GM19397 (cell line): ENCODE data around the gene STK36.
"Not testable (repeated sequence)": the region's sequence is repeated elsewhere in the genome, so short reads cannot be mapped to it uniquely, and the experiment has no call there.

Source experiments
- ATAC-seq: cut with Tn5 transposase; IDR thresholded peaks from one replicate; pipeline ENCODE4 v1.9.1; 2021; ENCODE audit warnings: mild to moderate bottlenecking, moderate library complexity; ENCODE audit not compliant: unreplicated experiment

Gene STK36

DNA sequence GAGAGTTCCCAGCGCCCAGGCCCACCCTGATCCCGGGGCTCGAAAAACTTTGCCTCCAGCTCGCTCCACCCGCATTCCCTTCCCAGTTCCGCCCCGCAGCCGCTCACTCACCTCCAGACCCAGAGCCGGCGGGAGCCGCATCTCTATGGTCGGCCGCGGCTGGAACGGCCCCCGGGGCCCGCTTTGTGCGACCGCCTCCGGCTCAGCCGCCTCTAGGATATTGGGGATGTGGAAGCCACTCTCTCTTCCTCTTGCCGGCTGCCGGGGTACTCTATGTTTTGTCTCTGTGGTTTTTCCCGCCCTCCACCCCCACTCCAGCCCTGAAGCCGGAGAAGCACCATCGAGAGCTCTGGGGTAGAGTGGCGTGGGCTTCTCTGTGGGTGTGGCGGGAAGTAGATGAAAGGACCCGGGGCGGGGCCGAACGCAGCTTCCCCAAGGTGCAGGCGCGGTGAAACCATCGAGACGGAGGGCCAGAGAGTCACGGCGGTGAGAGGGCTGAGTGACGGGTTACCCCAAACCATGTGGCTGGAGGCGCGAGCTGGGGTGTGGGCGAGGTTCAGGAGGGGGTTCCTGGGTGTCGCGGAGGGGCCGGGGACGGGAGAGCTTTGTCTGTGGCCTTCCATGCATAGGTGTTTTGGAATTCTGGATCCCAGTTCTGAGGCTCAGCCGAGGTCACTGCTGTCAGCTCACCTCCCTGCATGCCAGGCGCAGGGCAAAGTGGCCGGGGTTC is 12.5 kb upstream of the STK36 start, which contains the start of the genes BCS1L and ZNF142:
Gene BCS1L (plus strand): TSS at position 426 of the 730 bp plus-strand sequence. CDS start 1,305 bp downstream, outside the sequence.
Gene ZNF142 (minus strand): TSS at position 366 of the 730 bp plus-strand sequence. CDS start 3,194 bp downstream, outside the sequence.
- peak; percentile 91 for ATAC-seq

DNA sequence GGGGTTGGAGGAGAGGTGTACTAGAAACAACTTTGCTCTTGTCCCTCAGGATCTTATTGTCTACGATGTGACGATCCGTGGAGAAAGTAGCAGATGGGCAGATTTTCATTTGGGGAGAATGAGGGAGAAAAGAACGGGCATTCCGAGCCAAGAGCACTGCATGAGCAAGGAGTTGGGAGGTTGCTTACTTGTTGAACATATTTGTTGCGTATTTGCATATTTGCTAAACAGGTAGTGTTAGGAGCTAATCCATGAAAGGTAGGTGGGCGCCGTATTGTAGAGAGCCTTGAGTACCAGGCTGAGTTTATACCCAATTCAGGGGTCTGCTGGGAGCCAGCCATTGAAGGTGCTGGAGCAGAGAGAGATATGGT is 11.9 kb upstream of the STK36 start:
- ATAC-seq, result no peak

DNA sequence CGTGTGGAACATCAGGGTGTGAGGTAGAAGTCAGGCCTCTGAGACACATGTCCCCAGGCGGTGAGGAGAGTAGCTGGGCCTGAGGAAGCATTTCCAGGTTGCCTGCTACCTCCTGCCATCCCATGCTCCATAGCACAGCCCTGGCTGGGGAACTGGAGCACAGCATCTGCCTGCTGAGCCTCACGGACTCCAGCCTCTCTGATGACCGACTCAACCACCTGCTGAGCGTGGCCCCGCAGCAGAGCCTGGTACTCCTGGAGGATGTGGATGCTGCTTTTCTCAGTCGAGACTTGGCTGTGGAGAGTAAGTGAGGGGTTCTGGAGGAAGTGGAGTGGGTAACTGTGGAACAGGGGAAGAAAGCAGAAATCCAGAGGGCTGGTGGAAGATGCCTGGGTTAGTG is 9.5 kb upstream of the STK36 start:
- no peak for ATAC-seq

DNA sequence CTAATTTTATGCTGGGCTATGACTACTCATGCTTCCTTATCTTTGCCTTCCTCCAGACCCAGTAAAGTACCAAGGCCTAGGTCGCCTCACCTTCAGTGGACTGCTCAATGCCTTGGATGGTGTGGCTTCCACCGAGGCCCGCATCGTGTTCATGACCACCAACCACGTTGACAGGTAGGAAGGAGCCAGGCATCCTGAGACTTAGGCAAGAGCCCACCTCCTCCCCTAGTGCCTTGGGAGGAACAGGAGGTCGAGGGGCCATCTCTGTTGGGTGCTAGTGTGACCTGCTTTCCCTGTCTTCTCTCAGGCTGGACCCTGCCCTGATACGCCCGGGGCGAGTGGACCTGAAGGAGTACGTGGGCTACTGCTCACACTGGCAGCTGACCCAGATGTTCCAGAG is 9.1 kb upstream of the STK36 start:
- ATAC-seq, result no peak

DNA sequence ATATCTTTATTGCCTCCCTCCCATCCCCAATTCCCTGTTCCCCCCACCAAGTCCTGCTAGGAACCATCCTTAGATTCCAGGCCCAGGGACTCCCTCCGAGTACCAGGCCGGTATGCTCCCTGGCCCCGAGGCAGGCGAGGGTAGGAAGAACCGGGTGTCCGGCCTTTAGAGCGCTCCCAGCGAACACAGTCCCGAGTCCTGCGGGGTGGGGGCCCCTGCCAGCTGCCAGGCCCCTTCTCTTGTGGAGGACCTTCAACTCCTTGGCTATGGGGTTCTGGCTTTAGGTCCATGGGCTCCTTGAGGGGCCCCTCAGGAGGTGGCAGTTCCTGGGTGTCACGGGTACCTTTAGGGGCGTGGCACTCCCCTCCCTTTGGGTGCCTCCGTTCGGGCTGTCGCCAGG is 8.0 kb upstream of the STK36 start:
- no peak for ATAC-seq

DNA sequence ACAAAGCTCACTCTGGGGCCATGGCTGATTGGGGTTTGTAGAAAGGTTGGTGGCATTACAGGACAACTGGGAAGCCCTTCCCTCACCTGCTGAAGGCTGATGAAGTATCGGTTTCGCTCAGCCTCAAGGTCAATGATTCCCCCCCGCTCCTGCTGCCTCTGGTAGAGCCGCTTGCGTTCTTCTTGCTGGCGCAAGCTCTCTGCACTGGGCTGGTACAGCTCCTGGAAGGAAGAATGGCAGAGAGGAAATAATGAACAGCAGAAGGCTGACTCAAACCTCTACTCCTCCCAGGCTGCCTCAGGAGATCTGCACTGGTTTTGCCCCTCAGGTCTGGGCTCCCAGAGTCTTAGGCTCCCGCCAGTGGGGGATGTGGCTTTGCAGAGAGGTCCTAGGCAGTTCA is 7.2 kb upstream of the STK36 start:
- ATAC-seq, result no peak

DNA sequence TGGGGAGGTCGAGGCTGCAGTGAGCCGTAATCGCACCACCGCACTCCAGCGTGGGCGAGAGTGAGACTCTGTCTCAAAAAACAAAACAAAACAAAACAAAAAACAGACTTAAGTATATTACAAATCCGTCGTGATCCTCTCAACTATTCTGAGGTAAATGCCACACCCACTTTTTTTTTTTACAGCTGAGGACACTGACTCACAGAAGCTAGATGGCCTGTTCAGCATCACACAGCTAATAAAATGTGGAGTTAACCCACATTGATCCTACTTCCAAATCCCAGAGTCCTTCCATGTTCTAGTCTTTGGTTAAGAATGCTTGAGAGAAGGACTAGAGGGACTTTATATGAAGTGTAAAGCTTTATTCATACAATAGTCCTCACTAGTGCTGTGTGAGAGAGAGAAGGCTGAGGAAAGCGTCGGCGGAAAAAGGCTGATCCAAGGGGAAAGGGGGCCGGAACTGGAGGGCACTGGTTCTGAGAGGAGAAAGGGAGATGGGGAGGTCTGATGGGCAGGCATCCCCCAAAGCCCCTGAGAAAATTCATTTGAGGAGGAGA is 711 bp upstream of the STK36 start:
- ATAC-seq, result no peak

DNA sequence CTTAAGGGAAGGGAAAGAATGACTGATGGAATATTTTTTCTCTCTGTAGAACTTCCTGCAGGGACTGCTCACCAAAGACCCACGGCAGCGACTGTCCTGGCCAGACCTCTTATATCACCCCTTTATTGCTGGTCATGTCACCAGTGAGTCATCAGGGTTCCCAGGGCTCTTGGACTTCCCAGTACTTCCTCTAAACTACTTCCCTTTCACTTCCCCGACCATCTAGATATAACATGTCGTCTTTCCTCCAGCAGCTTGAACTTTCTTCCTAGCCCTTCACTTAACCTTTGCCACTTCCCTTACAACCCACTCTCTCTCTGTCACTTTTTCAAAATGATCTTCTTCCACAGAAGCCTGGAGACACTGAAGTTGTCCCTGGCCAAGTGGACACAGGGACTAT is 7.2 kb downstream of the STK36 start:
- no peak for ATAC-seq

DNA sequence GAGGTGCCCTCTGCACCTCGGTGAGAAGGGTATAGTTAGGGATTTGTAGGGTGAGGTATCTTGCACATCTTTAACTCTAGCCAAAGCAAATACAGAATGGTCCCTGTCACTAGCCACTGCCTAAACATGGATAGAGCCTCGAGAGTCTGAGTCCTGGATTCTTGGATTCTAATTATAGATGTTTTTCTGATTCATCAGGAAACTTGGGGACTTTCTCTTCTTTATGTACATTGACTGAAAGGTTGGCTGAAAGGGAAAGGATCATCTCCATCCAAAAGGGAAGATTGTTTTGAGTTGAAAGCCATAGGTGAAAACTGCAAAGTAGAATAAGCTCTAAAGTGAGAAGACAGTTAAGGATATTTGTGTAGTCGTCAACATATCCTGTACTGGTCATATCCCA is 8.2 kb downstream of the STK36 start:
- ATAC-seq, result no peak

DNA sequence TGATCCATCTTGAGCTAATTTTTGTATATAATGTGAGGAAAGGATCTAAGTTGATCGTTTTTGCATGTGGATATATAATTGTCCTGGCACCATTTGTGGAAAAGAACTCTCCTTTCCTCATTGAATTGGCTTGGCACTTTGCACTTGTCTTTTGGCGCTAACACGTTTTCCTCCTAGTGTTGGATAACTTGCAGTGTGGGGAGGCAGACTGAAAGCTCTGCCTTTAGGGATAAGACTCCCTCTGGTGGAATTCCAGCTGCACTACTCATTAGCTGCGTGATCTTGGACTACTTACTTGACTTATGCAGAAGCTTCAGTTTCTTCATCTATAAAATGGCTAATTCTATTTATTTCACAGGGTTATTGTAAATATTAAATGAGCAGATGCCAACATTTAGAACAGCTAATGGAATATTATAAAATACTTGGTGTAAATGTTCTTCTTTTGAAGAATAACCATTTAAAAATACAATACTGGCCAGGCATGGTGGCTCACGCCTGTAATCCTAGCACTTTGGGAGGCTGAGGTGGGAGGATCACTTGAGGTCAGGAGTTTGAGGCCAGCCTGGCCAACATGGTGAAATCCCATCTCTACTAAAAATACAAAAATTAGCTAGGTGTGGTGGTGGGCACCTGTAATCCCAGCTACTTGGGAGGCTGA is 15.6 kb downstream of the STK36 start:
- not testable (repeated sequence) for ATAC-seq

DNA sequence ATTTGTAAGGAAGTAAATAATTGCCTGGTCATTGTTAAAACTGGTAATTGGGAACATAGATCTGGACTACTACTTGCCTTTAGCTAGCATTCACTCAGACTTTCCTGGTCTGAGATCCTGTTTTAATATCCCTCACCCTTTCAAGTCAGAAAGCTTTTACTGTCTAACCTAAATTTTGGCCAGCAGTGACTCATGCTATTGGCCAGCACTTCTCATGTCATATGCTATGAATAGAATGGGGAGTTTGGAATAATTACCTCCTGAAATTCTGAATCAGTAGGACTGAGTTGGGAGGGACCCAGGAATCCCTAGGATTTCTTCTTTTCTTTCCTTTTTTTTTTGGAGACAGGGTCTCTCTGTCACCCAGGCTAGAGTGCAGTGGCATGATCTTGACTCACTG is 19.3 kb downstream of the STK36 start:
- no peak for ATAC-seq

DNA sequence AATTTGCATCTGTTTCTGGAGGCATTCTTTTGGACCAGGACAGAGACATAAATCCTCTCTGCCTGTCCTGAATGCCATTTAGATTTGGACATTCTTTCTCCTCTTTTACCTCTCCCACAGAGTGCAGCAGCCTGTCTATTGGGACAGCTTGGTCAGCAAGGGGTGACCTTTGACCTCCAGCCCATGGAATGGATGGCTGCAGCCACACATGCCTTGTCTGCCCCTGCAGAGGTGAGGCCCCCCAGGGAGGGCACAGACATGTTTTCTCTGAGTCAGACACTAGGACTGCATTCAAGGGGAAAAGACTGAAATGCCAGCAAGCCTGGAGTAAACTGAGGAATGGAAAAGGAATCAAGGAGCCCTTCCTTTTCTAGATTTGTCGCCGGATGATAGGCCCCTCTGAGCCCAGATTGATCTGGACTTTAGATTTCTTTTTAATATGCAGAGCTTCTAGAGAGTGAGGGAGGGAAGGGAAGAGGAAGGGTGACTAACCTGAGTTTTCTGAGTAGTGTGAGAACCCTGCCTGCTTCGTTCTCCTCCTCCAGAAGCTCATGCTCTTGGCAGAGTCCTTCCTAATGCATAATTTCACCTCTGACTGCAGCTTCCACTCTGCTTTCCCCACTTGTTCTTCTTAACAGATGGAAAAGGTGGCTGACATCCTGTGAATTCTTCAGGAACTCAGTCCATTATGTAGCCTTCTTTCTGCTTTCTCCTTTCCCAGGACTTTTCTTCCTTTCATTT is 22.7 kb downstream of the STK36 start:
- no peak for ATAC-seq

DNA sequence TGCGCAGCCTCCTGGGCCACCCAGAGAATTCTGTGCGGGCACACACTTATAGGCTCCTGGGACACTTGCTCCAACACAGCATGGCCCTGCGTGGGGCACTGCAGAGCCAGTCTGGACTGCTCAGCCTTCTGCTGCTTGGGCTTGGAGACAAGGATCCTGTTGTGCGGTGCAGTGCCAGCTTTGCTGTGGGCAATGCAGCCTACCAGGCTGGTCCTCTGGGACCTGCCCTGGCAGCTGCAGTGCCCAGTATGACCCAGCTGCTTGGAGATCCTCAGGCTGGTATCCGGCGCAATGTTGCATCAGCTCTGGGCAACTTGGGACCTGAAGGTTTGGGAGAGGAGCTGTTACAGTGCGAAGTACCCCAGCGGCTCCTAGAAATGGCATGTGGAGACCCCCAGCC is 27.0 kb downstream of the STK36 start:
- ATAC-seq, result no peak

DNA sequence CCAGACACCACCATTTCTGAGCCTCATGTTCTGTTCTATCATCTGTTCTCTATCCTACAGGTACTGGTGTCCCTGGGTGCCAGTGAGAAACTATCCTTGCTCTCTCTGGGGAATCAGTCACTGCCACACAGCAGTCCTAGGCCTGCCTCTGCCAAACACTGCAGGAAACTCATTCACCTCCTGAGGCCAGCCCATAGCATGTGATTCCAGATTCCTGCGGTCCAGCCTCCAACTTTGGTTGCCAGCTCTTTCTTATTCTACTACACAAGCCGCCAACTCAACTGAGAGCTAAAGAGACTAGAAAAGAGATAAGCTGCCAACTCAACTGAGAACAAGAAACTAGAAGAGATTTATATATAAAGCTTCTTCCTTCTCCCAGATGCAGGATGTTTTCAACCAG is 29.9 kb downstream of the STK36 start:
- ATAC-seq, result no peak

DNA sequence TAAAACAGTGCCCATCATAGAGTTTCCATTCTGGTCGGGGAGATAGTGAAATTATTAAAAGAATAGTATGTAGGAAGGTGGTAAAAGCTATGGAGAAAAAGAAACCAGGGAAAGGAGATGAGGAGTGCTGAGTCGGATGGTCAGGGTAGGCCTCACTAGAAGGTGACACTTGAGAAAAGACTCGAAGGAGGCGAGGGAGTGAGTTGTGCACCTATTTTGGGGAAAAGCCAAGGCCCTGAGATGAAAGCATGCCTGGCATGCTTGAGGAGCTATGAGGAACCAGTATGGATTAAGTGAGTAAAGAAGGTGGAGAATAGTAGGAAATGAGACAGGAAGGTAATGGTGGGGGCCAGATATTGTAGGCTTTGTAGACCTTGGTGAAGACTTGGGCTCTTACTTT is 31.5 kb downstream of the STK36 start:
- ATAC-seq, result no peak

DNA sequence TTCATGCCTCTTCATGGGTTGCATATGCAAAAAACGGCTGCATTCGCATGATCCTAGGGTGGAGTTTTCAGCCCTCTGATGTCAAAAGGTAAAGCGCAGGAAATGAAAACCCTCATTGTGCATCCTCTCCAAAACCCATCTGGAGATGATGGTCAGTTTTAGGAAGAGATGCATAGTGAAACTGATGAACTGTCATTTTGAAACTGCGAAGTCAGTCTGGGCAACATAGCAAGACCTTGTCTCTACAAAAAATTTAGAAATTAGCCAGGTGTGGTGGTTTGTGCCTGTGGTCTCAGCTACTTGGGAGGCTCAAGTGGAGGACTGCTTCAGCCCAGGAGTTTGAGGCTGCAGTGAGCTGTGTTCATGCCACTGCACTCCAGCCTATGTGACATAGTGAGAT is 36.2 kb downstream of the STK36 start:
- ATAC-seq, result no peak

DNA sequence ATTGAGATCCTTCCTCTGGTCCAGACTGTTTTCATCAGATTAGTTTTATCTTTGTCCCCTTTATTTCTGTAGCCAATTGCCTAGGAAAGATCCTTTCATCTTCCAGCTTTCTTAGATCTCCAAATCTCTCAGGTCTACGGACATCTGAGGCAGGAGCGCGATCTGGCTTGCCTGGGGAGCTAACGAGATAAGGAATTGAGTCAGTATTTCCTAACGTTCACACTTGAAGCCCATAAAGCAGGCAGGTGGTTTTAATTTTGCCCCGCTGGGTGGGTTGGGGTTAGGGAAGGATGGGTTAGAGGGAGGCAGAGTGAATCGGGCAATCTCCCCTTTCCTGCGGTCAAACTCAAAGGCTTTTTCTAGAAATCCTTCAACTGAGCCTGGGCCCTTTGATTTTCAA is 38.0 kb downstream of the STK36 start:
- ATAC-seq, result no peak

DNA sequence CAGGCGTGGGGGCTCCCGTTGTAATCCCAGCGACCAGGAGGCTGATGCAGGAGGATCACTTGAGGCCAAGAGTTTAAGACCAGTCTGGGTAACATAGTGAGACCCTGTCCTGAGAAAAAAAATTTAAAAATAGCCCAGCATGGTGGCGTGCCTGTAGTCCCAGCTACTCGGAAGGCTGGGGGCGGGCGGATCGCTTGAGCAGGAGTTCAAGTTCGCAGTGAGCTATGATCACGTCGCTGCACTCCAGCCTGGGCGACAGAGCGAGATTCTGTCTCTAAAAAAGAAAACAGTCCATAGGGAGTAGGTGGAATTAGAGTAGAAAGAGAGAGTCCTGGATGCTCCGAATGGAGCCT is 38.4 kb downstream of the STK36 start:
- no peak for ATAC-seq

DNA sequence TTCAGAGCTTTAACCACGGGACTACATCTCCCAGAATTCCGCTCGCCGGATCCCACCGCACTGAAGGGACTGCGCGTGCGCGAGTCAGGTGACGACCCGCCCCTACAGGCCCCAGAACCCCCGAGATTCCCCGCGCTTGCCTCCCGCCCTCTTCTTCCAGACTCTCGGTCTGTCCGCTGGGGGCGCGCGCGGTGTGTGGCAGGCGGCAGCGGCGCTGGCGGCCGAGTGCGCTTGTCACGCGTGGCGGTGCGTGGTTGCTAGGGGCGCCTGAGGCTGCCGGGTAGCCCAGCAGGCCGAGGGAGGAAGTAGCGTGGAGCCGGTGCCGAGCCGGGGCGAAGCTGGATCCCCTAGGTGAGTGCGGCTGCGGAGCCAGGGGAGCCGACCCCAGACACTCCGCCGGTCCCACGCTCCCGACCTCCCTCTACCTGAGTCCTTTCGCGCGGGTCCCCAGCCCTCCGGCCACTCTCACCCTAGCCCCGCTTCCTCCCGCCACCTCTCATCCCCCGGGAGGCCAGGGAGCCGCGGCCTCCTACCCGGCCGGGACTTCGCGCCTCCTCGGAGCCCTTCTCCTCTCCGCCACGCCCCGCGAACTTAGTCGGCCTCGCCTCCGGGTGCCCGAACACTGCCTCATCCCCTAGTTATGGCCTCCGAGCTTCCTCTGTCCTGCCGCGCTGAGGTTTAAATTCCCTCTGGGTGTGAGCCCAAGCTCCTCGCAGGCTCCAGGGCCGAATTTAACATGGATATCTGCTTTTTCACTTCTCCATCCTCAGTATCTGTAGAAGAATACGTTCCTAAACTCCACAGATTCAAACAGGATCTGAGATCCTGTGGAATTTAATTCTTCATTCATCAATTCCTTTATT is 39.0 kb downstream of the STK36 start, which contains the start of gene TTLL4:
Gene TTLL4 (plus strand): TSS at position 149 of the 863 bp plus-strand sequence. CDS start 26,842 bp downstream, outside the sequence.
- ATAC-seq, result peak; percentile 92

DNA sequence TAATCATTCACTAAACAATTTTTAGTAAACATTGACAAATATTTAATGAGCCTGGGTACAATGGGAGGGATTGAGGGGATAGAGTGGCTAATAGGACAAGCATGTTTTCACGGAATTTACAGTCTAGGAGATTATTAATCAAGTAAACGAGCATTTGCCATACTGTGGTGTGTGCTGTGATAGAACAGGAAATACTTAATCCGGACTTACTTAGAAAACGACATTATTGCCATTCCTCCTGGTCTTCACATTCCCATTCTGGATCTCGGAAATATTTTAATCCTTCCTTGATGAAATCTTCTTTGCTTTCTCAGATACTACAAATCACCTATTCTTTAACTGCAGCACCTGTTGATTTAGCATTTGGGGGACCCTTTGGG is 39.7 kb downstream of the STK36 start:
- no peak for ATAC-seq

DNA sequence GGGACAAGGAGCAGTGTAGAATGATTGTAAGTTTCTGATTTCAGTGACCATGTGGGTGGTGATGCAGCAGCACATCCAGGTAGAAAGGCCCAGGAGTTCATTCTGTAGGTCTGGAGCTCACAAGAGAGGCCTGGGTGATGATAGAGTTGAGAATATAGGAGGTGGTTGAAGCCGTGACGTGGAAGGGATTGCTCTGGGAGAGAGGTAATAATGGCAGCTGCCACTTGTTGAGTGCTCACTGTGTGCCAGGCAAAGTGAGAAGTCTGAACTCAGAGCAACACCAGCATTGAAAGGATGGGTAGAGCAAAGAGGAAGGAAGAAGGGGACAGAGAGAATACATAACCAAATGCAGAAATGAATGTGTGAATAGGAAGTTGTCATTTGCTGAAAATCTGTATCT is 42.0 kb downstream of the STK36 start:
- ATAC-seq, result no peak
